Mesangial cell (primary cell): Measurements from ENCODE around the gene ARF5. TPM values are rescaled to one million over a fixed set of nuclear protein-coding genes. Genes with fewer than 3 reads are reported as not detected.

Experiments
- total RNA-seq: library from RNA; depleted of rRNA; stranded (reverse); fragments of >200 nt; gene quantifications from 2 replicates; pipeline ENCODE4 v1.2.3, GENCODE V29; 2015

The ARF5 gene
- total RNA-seq = 273 and 359 TPM in 2 replicates

GRCh38 chr7:127588019-127588696 is at the start of gene ARF5:
Gene ARF5, plus strand, starts transcription at chr7:127588411. Its CDS starts 88 bp downstream, at chr7:127588499.

GRCh38 chr7:127585044-127585953 is 2.9 kb upstream of the ARF5 start, which contains the start of gene GCC1:
Gene GCC1, minus strand, starts transcription at chr7:127585596. Its CDS starts 414 bp downstream, at chr7:127585182.

GRCh38 chr7:127618042-127618441 is 29.8 kb downstream of the ARF5 start, which contains the start of gene PAX4:
Gene PAX4, minus strand, starts transcription at chr7:127618142. Its CDS starts 2,214 bp downstream, at chr7:127615928.

Other genes starting within 250 kb of the ARF5 start
- gene ZNF800, start 195.7 kb upstream of the ARF5 start, total RNA-seq = 9.5 and 11.7 TPM in 2 replicates
- 12.9 and 13.4 TPM in 2 replicates for gene GCC1, start 2.8 kb upstream of the ARF5 start, total RNA-seq
- gene FSCN3, start 5.3 kb downstream of the ARF5 start, total RNA-seq = 2.0 and 2.2 TPM in 2 replicates
- gene PAX4, start 29.7 kb downstream of the ARF5 start, total RNA-seq = not detected in 2 replicates
- gene SND1, start 63.8 kb downstream of the ARF5 start, total RNA-seq = 148 and 159 TPM in 2 replicates